HepG2 (cell line): ENCODE results near the gene SRP68. TPM values are rescaled to one million over a fixed set of nuclear protein-coding genes. Genes with fewer than 3 reads are reported as not detected.
A peak's percentile ranks its signal among the peaks of the same experiment; 100 is the strongest.

Experiments used
- CBX5 ChIP-seq: sonication (generic); formaldehyde crosslinking; IDR thresholded peaks from 2 replicates; pipeline ENCODE4 v1.4.0; 2020; ENCODE audit warnings: missing genetic modification reagents, borderline replicate concordance
- CHD4 ChIP-seq: fragments of 200-600 bp; sonication (generic); IDR thresholded peaks from 2 replicates; pipeline ENCODE4 v1.7.0; 2017; ENCODE audit warnings: mild to moderate bottlenecking, low read length, borderline replicate concordance
- ELF1 ChIP-seq: sonication (generic); formaldehyde crosslinking; IDR thresholded peaks from 2 replicates; pipeline ENCODE4 v1.4.0; 2020; ENCODE audit warnings: missing genetic modification reagents
- EP300 ChIP-seq, 3 experiments: sonication (generic) in 1 of 3; formaldehyde crosslinking in 1 of 3; IDR thresholded peaks; 2 replicates each; pipeline versions ENCODE4 v1.5.1 to v1.6.1; 2011 to 2020; ENCODE audit warnings: low read depth in 2 of 3, low read length in 2 of 3, borderline replicate concordance in 1 of 3, improper control_type of control experiment in 1 of 3, mild to moderate bottlenecking in 1 of 3, missing genetic modification reagents in 1 of 3, moderate library complexity in 1 of 3
- HNRNPUL1 ChIP-seq: fragments of 200-400 bp; formaldehyde crosslinking; IDR thresholded peaks from 2 replicates; pipeline ENCODE4 v1.6.1; 2017; ENCODE audit warnings: low read depth, mild to moderate bottlenecking, low read length, moderate library complexity
- MYNN ChIP-seq: sonication (generic); formaldehyde crosslinking; IDR thresholded peaks from 2 replicates; pipeline ENCODE4 v1.4.0; 2020; ENCODE audit warnings: mild to moderate bottlenecking, low read depth, missing genetic modification reagents
- PCBP1 ChIP-seq: fragments of 200-400 bp; formaldehyde crosslinking; IDR thresholded peaks from 2 replicates; pipeline ENCODE4 v1.6.1; 2017; ENCODE audit warnings: mild to moderate bottlenecking, low read depth, low read length, borderline replicate concordance
- RXRB ChIP-seq: IDR thresholded peaks from 2 replicates; pipeline ENCODE4 v1.6.1; 2016; ENCODE audit warnings: borderline replicate concordance, missing genetic modification reagents, missing compliant biosample characterization
- SMAD9 ChIP-seq: sonication (generic); formaldehyde crosslinking; IDR thresholded peaks from 2 replicates; pipeline ENCODE4 v1.5.1; 2020; ENCODE audit warnings: mild to moderate bottlenecking, missing genetic modification reagents
- ZC3H4 ChIP-seq: sonication (generic); formaldehyde crosslinking; IDR thresholded peaks from 2 replicates; pipeline ENCODE4 v1.4.0; 2020; ENCODE audit warnings: missing genetic modification reagents, borderline replicate concordance
- ZNF333 ChIP-seq: sonication (generic); formaldehyde crosslinking; IDR thresholded peaks from 2 replicates; pipeline ENCODE4 v1.4.0; 2020; ENCODE audit warnings: mild to moderate bottlenecking, missing genetic modification reagents, borderline replicate concordance
- ZNF367 ChIP-seq: sonication (generic); formaldehyde crosslinking; IDR thresholded peaks from 2 replicates; pipeline ENCODE4 v1.4.0; 2020; ENCODE audit warnings: missing genetic modification reagents, borderline replicate concordance
- polyA plus RNA-seq, 8 experiments: library from polyadenylated mRNA; depleted of rRNA in 3 of 8; stranded (reverse) in 7 of 8; unstranded in 1 of 8; fragments of >200 nt; fragmentation: Illumina TruSeq in 4 of 8; extraction: Trizol in 4 of 8; gene quantifications; 2 replicates each; pipeline versions ENCODE4 v1.2.1 to v1.2.3, GENCODE V29; 2011 to 2016; ENCODE audit warnings: low read depth in 4 of 8, missing spikeins in 1 of 8, mixed read lengths in 1 of 8; ENCODE audit not compliant: insufficient read depth in 1 of 8
- total RNA-seq, 5 experiments: library from RNA; depleted of rRNA; stranded (reverse); fragments of >200 nt; fragmentation: Illumina TruSeq; extraction: Trizol; gene quantifications; 2 replicates each; pipeline ENCODE4 v1.2.3, GENCODE V29; 2016; ENCODE audit warnings: low read depth in 1 of 5
- TF ChIP-seq, protein P1 (sequence below), 2 experiments: sonication (generic) in 1 of 2; formaldehyde crosslinking in 1 of 2; IDR thresholded peaks; 2 replicates each; pipeline versions ENCODE4 v1.4.0 to v1.6.1; 2016 to 2020; ENCODE audit warnings: borderline replicate concordance in 1 of 2, low read depth in 1 of 2, mild to moderate bottlenecking in 1 of 2, missing genetic modification reagents in 1 of 2
- TF ChIP-seq, protein P2 (sequence below): sonication (generic); formaldehyde crosslinking; IDR thresholded peaks from 2 replicates; pipeline ENCODE4 v1.4.0; 2020; ENCODE audit warnings: missing genetic modification reagents, borderline replicate concordance
- TF ChIP-seq, protein P3 (sequence below): sonication (generic); formaldehyde crosslinking; conservative IDR thresholded peaks from 2 replicates; pipeline ENCODE4 v1.8.0; 2022; ENCODE audit warnings: missing genetic modification reagents

SRP68 gene
- total and polyA plus RNA-seq, 2 of the 13 experiments (the other 11 are each of a cell fraction or from before 2014, with no cell fraction given), result 39.8 to 74.3 TPM

DNA sequence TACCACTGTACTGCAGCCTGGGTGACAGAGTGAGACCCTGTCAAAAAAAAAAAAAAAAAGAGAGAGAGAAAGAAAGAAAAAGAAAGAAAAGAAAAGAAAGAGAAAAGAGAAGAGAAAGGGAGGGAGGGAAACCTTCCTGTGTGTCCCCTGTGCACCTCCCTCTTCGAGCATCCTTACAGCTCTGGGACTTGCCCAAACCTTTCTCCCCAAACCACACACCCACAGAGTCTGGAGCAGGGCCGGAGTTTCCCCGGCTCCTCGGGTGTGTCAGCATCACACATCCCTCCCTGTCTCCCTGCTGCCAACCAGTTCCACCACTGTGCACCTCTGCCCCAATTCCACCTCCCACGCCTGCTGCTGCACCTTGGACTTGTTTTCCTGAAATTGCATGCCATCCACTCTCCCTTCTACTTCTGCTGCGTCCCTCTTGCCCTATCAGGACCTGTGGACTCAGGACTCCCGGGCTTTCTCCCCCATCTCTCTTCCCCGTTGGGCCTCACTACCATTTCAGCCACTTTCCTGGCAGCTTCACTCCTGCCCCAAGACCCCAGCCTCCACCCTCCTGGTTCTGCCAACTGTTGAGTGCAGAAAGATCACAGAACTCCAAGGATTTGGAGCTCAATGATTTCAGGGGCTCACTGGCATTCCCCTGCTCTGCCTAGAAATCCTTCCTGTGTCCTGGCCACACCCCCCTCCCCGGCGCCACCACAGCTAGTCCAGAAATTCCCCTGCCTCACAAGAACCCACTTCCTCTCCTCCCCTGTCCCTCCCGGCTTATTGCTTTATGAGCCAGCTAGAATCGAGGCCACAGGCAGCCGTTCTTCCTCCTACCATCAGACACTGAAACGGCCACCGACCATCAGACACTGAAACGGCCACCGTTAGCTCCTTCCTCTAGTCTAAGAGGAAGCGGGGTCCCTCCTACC, 75.4 kb downstream of the SRP68 start (continued):
- TF ChIP-seq SMAD9 (CRISPR knock-in tag), result no peak
- TF ChIP-seq EP300 (IDR thresholded peaks at IDR 0.05; ENCODE audit: low read depth in 2 of 2, low read length in 2 of 2), result peak in 1 of 2 experiments; percentile 80; a peak in 2 of 4 replicates
- peak; percentile 84 for TF ChIP-seq EP300 (CRISPR knock-in tag; IDR thresholded peaks at IDR 0.05; ENCODE audit: borderline replicate concordance)
- TF ChIP-seq, protein P1, sequence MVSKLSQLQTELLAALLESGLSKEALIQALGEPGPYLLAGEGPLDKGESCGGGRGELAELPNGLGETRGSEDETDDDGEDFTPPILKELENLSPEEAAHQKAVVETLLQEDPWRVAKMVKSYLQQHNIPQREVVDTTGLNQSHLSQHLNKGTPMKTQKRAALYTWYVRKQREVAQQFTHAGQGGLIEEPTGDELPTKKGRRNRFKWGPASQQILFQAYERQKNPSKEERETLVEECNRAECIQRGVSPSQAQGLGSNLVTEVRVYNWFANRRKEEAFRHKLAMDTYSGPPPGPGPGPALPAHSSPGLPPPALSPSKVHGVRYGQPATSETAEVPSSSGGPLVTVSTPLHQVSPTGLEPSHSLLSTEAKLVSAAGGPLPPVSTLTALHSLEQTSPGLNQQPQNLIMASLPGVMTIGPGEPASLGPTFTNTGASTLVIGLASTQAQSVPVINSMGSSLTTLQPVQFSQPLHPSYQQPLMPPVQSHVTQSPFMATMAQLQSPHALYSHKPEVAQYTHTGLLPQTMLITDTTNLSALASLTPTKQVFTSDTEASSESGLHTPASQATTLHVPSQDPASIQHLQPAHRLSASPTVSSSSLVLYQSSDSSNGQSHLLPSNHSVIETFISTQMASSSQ (IDR thresholded peaks at IDR 0.05; ENCODE audit: low read depth), result no peak
- TF ChIP-seq, protein P1 (CRISPR knock-in tag; IDR thresholded peaks at IDR 0.05; ENCODE audit: borderline replicate concordance), result peak; percentile 25; the same call in 1 of the 2 replicates
- TF ChIP-seq RXRB (CRISPR knock-in tag), result peak; percentile 99
- no peak; the same call in 1 of the 2 replicates for TF ChIP-seq CHD4
- TF ChIP-seq HNRNPUL1, result no peak
- TF ChIP-seq ZC3H4, result peak; percentile 87; the same call in 1 of the 2 replicates
- TF ChIP-seq MYNN (CRISPR knock-in tag), result no peak
- no peak for TF ChIP-seq ZNF367 (CRISPR knock-in tag)
- TF ChIP-seq ELF1 (CRISPR knock-in tag), result peak; percentile 47; the same call in 1 of the 2 replicates
- no peak for TF ChIP-seq ZNF333 (CRISPR knock-in tag)
- peak; percentile 64; the same call in 1 of the 2 replicates for TF ChIP-seq CBX5 (CRISPR knock-in tag)
- TF ChIP-seq, protein P2, sequence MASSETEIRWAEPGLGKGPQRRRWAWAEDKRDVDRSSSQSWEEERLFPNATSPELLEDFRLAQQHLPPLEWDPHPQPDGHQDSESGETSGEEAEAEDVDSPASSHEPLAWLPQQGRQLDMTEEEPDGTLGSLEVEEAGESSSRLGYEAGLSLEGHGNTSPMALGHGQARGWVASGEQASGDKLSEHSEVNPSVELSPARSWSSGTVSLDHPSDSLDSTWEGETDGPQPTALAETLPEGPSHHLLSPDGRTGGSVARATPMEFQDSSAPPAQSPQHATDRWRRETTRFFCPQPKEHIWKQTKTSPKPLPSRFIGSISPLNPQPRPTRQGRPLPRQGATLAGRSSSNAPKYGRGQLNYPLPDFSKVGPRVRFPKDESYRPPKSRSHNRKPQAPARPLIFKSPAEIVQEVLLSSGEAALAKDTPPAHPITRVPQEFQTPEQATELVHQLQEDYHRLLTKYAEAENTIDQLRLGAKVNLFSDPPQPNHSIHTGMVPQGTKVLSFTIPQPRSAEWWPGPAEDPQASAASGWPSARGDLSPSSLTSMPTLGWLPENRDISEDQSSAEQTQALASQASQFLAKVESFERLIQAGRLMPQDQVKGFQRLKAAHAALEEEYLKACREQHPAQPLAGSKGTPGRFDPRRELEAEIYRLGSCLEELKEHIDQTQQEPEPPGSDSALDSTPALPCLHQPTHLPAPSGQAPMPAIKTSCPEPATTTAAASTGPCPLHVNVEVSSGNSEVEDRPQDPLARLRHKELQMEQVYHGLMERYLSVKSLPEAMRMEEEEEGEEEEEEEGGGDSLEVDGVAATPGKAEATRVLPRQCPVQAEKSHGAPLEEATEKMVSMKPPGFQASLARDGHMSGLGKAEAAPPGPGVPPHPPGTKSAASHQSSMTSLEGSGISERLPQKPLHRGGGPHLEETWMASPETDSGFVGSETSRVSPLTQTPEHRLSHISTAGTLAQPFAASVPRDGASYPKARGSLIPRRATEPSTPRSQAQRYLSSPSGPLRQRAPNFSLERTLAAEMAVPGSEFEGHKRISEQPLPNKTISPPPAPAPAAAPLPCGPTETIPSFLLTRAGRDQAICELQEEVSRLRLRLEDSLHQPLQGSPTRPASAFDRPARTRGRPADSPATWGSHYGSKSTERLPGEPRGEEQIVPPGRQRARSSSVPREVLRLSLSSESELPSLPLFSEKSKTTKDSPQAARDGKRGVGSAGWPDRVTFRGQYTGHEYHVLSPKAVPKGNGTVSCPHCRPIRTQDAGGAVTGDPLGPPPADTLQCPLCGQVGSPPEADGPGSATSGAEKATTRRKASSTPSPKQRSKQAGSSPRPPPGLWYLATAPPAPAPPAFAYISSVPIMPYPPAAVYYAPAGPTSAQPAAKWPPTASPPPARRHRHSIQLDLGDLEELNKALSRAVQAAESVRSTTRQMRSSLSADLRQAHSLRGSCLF (CRISPR knock-in tag), result no peak
- 0 out of 2 replicates have a peak, but pooled peaks have one; percentile 46 for TF ChIP-seq PCBP1
- TF ChIP-seq, protein P3, sequence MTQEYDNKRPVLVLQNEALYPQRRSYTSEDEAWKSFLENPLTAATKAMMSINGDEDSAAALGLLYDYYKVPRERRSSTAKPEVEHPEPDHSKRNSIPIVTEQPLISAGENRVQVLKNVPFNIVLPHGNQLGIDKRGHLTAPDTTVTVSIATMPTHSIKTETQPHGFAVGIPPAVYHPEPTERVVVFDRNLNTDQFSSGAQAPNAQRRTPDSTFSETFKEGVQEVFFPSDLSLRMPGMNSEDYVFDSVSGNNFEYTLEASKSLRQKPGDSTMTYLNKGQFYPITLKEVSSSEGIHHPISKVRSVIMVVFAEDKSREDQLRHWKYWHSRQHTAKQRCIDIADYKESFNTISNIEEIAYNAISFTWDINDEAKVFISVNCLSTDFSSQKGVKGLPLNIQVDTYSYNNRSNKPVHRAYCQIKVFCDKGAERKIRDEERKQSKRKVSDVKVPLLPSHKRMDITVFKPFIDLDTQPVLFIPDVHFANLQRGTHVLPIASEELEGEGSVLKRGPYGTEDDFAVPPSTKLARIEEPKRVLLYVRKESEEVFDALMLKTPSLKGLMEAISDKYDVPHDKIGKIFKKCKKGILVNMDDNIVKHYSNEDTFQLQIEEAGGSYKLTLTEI (CRISPR knock-in tag), result no peak
